HepG2 (cell line): ENCODE data around the gene ARID1A. TPM values are rescaled to one million over a fixed set of nuclear protein-coding genes. Genes with fewer than 3 reads are reported as not detected.

Source experiments
- BRD4 ChIP-seq: sonication (generic); formaldehyde crosslinking; IDR thresholded peaks from 2 replicates; pipeline ENCODE4 v1.4.0; 2020; ENCODE audit warnings: missing genetic modification reagents
- HCFC1 ChIP-seq: fragments of 150-350 bp; IDR thresholded peaks from 2 replicates; pipeline ENCODE4 v1.6.1; 2014; ENCODE audit warnings: low read depth, low read length
- HOXA9 ChIP-seq: sonication (generic); formaldehyde crosslinking; IDR thresholded peaks from 2 replicates; pipeline ENCODE4 v1.8.1; 2022; ENCODE audit warnings: missing genetic modification reagents, mild to moderate bottlenecking, moderate library complexity, borderline replicate concordance
- IKZF5 ChIP-seq: IDR thresholded peaks from 2 replicates; pipeline ENCODE4 v1.6.1; 2018; ENCODE audit warnings: missing genetic modification reagents, mild to moderate bottlenecking, missing compliant biosample characterization
- ISL2 ChIP-seq: sonication (generic); formaldehyde crosslinking; IDR thresholded peaks from 2 replicates; pipeline ENCODE4 v1.5.0; 2020; ENCODE audit warnings: missing genetic modification reagents
- KAT8 ChIP-seq: IDR thresholded peaks from 2 replicates; pipeline ENCODE4 v1.6.1; 2016; ENCODE audit warnings: missing genetic modification reagents, missing compliant biosample characterization
- MXI1 ChIP-seq: IDR thresholded peaks from 3 replicates; pipeline ENCODE4 v1.6.1; 2012; ENCODE audit warnings: low read depth, low read length, inconsistent platforms, borderline replicate concordance
- NFE2 ChIP-seq: sonication (generic); formaldehyde crosslinking; IDR thresholded peaks from 2 replicates; pipeline ENCODE4 v1.4.0; 2020; ENCODE audit warnings: missing genetic modification reagents
- NFE2L1 ChIP-seq: sonication (generic); formaldehyde crosslinking; IDR thresholded peaks from 2 replicates; pipeline ENCODE4 v1.4.0; 2020; ENCODE audit warnings: missing genetic modification reagents, mild to moderate bottlenecking, borderline replicate concordance
- RFX5 ChIP-seq: IDR thresholded peaks from 2 replicates; pipeline ENCODE4 v1.6.1; 2011; ENCODE audit warnings: low read depth, low read length, improper control_type of control experiment
- TFDP2 ChIP-seq: sonication (generic); formaldehyde crosslinking; IDR thresholded peaks from 2 replicates; pipeline ENCODE4 v1.4.0; 2020; ENCODE audit warnings: missing genetic modification reagents
- ZNF12 ChIP-seq: sonication (generic); formaldehyde crosslinking; IDR thresholded peaks from 2 replicates; pipeline ENCODE4 v1.5.0; 2020; ENCODE audit warnings: missing genetic modification reagents
- ZNF577 ChIP-seq: sonication (generic); formaldehyde crosslinking; IDR thresholded peaks from 2 replicates; pipeline ENCODE4 v1.4.0; 2020; ENCODE audit warnings: mild to moderate bottlenecking, low read depth, missing genetic modification reagents, borderline replicate concordance
- polyA plus RNA-seq, 8 experiments: library from polyadenylated mRNA; depleted of rRNA in 3 of 8; stranded (reverse) in 7 of 8; unstranded in 1 of 8; fragments of >200 nt; fragmentation: Illumina TruSeq in 4 of 8; extraction: Trizol in 4 of 8; gene quantifications; 2 replicates each; pipeline versions ENCODE4 v1.2.1 to v1.2.3, GENCODE V29; 2011 to 2016; ENCODE audit warnings: low read depth in 4 of 8, missing spikeins in 1 of 8, mixed read lengths in 1 of 8; ENCODE audit not compliant: insufficient read depth in 1 of 8
- total RNA-seq, 5 experiments: library from RNA; depleted of rRNA; stranded (reverse); fragments of >200 nt; fragmentation: Illumina TruSeq; extraction: Trizol; gene quantifications; 2 replicates each; pipeline ENCODE4 v1.2.3, GENCODE V29; 2016; ENCODE audit warnings: low read depth in 1 of 5
- TF ChIP-seq, protein P1 (sequence below): sonication (generic); formaldehyde crosslinking; IDR thresholded peaks from 2 replicates; pipeline ENCODE4 v1.5.1; 2020; ENCODE audit warnings: mild to moderate bottlenecking, missing genetic modification reagents, moderate library complexity
- TF ChIP-seq, protein P2 (sequence below): IDR thresholded peaks from 2 replicates; pipeline ENCODE4 v1.6.1; 2016; ENCODE audit warnings: missing compliant biosample characterization, missing genetic modification reagents, borderline replicate concordance
- TF ChIP-seq, protein P3 (sequence below), 2 experiments: sonication (generic) in 1 of 2; formaldehyde crosslinking in 1 of 2; IDR thresholded peaks; 2 replicates each; pipeline versions ENCODE4 v1.4.0 to v1.6.1; 2018 to 2020; ENCODE audit warnings: missing genetic modification reagents in 2 of 2, borderline replicate concordance in 1 of 2, low read depth in 1 of 2, mild to moderate bottlenecking in 1 of 2, missing biosample characterization in 1 of 2
- TF ChIP-seq, protein P4 (sequence below): IDR thresholded peaks from 2 replicates; pipeline ENCODE4 v1.6.1; 2016

Gene ARID1A
- total and polyA plus RNA-seq, 2 of the 13 experiments (the other 11 are each of a cell fraction or from before 2014, with no cell fraction given), result 11.9 to 15.9 TPM

DNA sequence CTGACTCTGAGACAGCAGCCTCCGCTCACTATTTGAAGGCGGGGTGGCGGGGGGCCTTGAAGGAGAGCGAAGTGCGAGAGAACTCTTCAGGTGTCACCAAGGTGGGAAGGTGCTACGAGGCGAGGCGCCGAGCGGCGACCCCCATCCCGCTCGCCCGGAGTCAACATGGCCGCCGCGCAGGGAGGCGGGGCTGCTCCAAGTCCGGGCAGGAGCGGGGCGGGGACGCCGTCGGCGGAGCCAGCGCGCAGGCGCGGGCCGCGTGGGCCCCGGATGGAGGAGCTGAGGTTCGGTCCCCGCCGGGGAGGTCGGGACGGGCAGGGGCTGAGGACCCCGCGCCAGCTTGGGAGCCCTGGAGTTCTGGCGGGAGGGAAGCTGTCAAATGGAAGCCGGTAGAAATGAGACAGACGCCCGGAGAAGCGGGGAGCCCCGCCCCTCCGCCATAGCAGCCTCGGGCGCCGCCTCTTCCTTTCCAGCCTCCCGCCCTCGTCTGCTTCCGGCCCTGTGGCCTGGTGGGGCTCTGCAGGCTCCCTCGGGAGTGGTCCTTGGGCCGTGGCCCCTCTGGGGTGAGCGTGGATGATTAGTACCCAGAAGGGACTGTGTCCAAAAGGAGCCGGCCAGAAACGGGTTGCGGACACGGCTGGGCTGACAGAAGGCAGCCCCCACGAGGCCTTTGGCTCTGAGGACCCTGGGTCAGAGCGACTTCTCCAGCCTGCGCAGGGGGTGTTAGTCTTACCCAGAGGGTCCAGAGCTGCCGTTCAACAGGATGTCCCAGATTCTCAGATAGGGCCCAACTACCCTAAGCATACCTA, 92.1 kb downstream of the ARID1A start, which contains the start of gene PIGV (continued):
- TF ChIP-seq TFDP2, result peak; percentile 79
- 0 out of 2 replicates have a peak, but pooled peaks have one; percentile 10 for TF ChIP-seq ZNF12 (CRISPR knock-in tag)
- peak; percentile 47 for TF ChIP-seq KAT8 (CRISPR knock-in tag)
- no peak for TF ChIP-seq ISL2 (CRISPR knock-in tag)
- peak; percentile 34 for TF ChIP-seq BRD4 (CRISPR knock-in tag)
- TF ChIP-seq NFE2L1 (CRISPR knock-in tag), result no peak
- TF ChIP-seq RFX5, result peak; percentile 6; the same call in 1 of the 2 replicates
- peak; percentile 59; the same call in 1 of the 2 replicates for TF ChIP-seq HCFC1
- no peak for TF ChIP-seq NFE2 (CRISPR knock-in tag)
- TF ChIP-seq, protein P1, sequence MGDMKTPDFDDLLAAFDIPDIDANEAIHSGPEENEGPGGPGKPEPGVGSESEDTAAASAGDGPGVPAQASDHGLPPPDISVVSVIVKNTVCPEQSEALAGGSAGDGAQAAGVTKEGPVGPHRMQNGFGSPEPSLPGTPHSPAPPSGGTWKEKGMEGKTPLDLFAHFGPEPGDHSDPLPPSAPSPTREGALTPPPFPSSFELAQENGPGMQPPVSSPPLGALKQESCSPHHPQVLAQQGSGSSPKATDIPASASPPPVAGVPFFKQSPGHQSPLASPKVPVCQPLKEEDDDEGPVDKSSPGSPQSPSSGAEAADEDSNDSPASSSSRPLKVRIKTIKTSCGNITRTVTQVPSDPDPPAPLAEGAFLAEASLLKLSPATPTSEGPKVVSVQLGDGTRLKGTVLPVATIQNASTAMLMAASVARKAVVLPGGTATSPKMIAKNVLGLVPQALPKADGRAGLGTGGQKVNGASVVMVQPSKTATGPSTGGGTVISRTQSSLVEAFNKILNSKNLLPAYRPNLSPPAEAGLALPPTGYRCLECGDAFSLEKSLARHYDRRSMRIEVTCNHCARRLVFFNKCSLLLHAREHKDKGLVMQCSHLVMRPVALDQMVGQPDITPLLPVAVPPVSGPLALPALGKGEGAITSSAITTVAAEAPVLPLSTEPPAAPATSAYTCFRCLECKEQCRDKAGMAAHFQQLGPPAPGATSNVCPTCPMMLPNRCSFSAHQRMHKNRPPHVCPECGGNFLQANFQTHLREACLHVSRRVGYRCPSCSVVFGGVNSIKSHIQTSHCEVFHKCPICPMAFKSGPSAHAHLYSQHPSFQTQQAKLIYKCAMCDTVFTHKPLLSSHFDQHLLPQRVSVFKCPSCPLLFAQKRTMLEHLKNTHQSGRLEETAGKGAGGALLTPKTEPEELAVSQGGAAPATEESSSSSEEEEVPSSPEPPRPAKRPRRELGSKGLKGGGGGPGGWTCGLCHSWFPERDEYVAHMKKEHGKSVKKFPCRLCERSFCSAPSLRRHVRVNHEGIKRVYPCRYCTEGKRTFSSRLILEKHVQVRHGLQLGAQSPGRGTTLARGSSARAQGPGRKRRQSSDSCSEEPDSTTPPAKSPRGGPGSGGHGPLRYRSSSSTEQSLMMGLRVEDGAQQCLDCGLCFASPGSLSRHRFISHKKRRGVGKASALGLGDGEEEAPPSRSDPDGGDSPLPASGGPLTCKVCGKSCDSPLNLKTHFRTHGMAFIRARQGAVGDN (CRISPR knock-in tag), result peak; percentile 90
- TF ChIP-seq, protein P2, sequence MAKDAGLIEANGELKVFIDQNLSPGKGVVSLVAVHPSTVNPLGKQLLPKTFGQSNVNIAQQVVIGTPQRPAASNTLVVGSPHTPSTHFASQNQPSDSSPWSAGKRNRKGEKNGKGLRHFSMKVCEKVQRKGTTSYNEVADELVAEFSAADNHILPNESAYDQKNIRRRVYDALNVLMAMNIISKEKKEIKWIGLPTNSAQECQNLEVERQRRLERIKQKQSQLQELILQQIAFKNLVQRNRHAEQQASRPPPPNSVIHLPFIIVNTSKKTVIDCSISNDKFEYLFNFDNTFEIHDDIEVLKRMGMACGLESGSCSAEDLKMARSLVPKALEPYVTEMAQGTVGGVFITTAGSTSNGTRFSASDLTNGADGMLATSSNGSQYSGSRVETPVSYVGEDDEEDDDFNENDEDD (CRISPR knock-in tag), result no peak; the same call in 1 of the 2 replicates
- TF ChIP-seq, protein P3, sequence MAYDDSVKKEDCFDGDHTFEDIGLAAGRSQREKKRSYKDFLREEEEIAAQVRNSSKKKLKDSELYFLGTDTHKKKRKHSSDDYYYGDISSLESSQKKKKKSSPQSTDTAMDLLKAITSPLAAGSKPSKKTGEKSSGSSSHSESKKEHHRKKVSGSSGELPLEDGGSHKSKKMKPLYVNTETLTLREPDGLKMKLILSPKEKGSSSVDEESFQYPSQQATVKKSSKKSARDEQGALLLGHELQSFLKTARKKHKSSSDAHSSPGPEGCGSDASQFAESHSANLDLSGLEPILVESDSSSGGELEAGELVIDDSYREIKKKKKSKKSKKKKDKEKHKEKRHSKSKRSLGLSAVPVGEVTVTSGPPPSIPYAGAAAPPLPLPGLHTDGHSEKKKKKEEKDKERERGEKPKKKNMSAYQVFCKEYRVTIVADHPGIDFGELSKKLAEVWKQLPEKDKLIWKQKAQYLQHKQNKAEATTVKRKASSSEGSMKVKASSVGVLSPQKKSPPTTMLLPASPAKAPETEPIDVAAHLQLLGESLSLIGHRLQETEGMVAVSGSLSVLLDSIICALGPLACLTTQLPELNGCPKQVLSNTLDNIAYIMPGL (CRISPR knock-in tag; IDR thresholded peaks at IDR 0.05; ENCODE audit: borderline replicate concordance in 1 of 2, low read depth in 1 of 2), result peak in 1 of 2 experiments; percentile 69; a peak in 3 of 4 replicates
- TF ChIP-seq MXI1, result peak; percentile 47; the same call in 1 of the 3 replicates
- TF ChIP-seq HOXA9, result 0 out of 2 replicates have a peak, but pooled peaks have one; percentile 48
- TF ChIP-seq, protein P4, sequence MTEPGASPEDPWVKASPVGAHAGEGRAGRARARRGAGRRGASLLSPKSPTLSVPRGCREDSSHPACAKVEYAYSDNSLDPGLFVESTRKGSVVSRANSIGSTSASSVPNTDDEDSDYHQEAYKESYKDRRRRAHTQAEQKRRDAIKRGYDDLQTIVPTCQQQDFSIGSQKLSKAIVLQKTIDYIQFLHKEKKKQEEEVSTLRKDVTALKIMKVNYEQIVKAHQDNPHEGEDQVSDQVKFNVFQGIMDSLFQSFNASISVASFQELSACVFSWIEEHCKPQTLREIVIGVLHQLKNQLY, result no peak; the same call in 1 of the 2 replicates
- TF ChIP-seq IKZF5 (CRISPR knock-in tag), result 0 out of 2 replicates have a peak, but pooled peaks have one; percentile 17
- TF ChIP-seq ZNF577 (CRISPR knock-in tag), result 0 out of 2 replicates have a peak, but pooled peaks have one; percentile 68
